Measurements from ENCODE around the gene CCDC17.

GRCh38 chr1:45644661-45645060 is 20.8 kb upstream of the CCDC17 start:
- TF ChIP-seq ZNF274 (IDR thresholded peaks at IDR 0.05; ENCODE audit: low read depth, low read length) (no peak), SUZ12 (IDR thresholded peaks at IDR 0.05; ENCODE audit: extremely low read depth, insufficient read depth, insufficient read length) (no peak)

Data from NT2/D1 (cell line).